Sigmoid colon (tissue), 4 donors: Measurements from ENCODE around the gene ADAMTS2.

Source experiments
- CTCF ChIP-seq, 4 experiments: fragments of 450-650 bp in 3 of 4; fragments of 200-600 bp in 1 of 4; IDR thresholded peaks; one replicate each; pipeline ENCODE4 v1.5.1; 2016 to 2019; ENCODE audit warnings: antibody characterized with exemption in 4 of 4, mild to moderate bottlenecking in 3 of 4, moderate library complexity in 2 of 4
- EP300 ChIP-seq, 4 donors: sonication (generic); formaldehyde crosslinking; IDR thresholded peaks; one replicate each; pipeline ENCODE4 v1.6.1; 2017; ENCODE audit warnings: antibody characterized with exemption in 4 of 4
- POLR2A ChIP-seq, 2 donors: fragments of 450-650 bp; IDR thresholded peaks; one replicate each; pipeline ENCODE4 v1.6.1; 2016; ENCODE audit warnings: antibody characterized with exemption in 2 of 2, mild to moderate bottlenecking in 2 of 2, moderate library complexity in 2 of 2
- POLR2AphosphoS5 ChIP-seq, 4 donors: sonication (generic); formaldehyde crosslinking; IDR thresholded peaks; one replicate each; pipeline ENCODE4 v1.6.1; 2017; ENCODE audit warnings: antibody characterized with exemption in 4 of 4

DNA sequence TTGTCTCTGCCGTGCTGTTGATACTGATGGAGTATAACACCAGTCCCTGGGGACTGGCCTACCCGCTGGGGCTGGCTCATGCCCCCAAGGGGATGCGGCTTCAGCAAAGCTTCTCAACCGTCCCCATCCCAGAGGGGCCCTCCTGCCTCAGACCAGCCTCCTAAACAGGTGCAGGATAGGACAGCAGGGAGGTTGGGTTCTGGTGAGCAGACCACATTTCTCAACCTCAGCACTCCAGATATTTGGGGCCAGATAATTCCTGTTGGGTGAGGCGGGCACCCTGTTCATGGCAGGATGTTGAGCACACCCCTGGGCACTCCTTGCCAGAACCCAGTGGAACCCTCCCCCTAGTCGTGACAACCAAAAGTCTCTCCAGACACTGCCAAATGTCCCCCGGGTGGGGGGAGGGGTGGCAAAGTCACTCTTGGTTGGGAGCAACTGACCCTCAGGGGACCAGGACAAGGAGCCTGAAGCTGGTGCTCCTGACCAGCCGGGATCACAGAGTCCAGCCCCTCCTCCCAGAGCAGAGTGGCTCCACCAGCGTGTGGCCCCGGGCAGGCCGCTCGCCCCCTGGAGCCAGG is 177.3 kb downstream of the ADAMTS2 start:
- TF ChIP-seq POLR2A (IDR thresholded peaks at IDR 0.05), result no peak
- TF ChIP-seq CTCF (IDR thresholded peaks at IDR 0.05), result no peak
- no peak for TF ChIP-seq POLR2AphosphoS5 (IDR thresholded peaks at IDR 0.05)
- TF ChIP-seq EP300 (IDR thresholded peaks at IDR 0.05), result no peak
